Right lobe of liver (tissue), 4 donors: ENCODE measurements around the gene GET3.

Experiments used
- POLR2A ChIP-seq: fragments of 450-650 bp; IDR thresholded peaks from one replicate; pipeline ENCODE4 v1.6.1; 2017; ENCODE audit warnings: antibody characterized with exemption, mild to moderate bottlenecking
- TF ChIP-seq, protein P1 (sequence below), 4 donors: fragments of 200-600 bp in 3 of 4; fragments of 450-650 bp in 1 of 4; IDR thresholded peaks; one replicate each; pipeline versions ENCODE4 v1.5.1 to v1.8.0; 2016 to 2022; ENCODE audit warnings: antibody characterized with exemption in 4 of 4, mild to moderate bottlenecking in 2 of 4
- donor health status: DM: no; HTN: no; CAD: no.
- donor health status: DM: no; HTN: no; CAD: no.
- donor health status: DM: no; HTN: yes; CAD: no.

- TF ChIP-seq POLR2A: no peak
- TF ChIP-seq, protein P1, sequence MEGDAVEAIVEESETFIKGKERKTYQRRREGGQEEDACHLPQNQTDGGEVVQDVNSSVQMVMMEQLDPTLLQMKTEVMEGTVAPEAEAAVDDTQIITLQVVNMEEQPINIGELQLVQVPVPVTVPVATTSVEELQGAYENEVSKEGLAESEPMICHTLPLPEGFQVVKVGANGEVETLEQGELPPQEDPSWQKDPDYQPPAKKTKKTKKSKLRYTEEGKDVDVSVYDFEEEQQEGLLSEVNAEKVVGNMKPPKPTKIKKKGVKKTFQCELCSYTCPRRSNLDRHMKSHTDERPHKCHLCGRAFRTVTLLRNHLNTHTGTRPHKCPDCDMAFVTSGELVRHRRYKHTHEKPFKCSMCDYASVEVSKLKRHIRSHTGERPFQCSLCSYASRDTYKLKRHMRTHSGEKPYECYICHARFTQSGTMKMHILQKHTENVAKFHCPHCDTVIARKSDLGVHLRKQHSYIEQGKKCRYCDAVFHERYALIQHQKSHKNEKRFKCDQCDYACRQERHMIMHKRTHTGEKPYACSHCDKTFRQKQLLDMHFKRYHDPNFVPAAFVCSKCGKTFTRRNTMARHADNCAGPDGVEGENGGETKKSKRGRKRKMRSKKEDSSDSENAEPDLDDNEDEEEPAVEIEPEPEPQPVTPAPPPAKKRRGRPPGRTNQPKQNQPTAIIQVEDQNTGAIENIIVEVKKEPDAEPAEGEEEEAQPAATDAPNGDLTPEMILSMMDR (IDR thresholded peaks at IDR 0.05): no peak
Observed at GRCh38 chr19:12695096-12695495, 42.2 kb upstream of the GET3 start.
